ENCODE results near the gene LINGO3. TPM values are rescaled to one million over a fixed set of nuclear protein-coding genes. Genes with fewer than 3 reads are reported as not detected.

LINGO3 gene
- total RNA-seq, 4 donors from 2014 or later, result 0.39 TPM; not detected in 3

GRCh38 chr19:2312820-2313501 lies 5.0 kb upstream of the LINGO3 start:
- no peak for DNase-seq (ENCODE audit: low spot score in 2 of 2)
- Histone ChIP-seq H3K9me3 (peaks cover 0 to 20% (median 1%) of the 10 kb centered on the region in 4 donors), H3K27me3 (peaks cover 0 to 69% of the 10 kb centered on the region in 2 donors), H3K4me1 (peaks cover 0 to 5% (median 1%) of the 10 kb centered on the region in 4 donors), H3K36me3 (no peaks in the 10 kb centered on the region), H3K27ac (no peak overlapping the region), H3K4me3 (no peak overlapping the region)
- WGBS, 2 donors, result 40 to 45% methylated on average over 24 to 26 of the region's 28 CpGs
- TF ChIP-seq POLR2A (IDR thresholded peaks at IDR 0.05), result no peak
- no peak for TF ChIP-seq CTCF (IDR thresholded peaks at IDR 0.05)
- TF ChIP-seq EP300 (IDR thresholded peaks at IDR 0.05), result no peak

DNA sequence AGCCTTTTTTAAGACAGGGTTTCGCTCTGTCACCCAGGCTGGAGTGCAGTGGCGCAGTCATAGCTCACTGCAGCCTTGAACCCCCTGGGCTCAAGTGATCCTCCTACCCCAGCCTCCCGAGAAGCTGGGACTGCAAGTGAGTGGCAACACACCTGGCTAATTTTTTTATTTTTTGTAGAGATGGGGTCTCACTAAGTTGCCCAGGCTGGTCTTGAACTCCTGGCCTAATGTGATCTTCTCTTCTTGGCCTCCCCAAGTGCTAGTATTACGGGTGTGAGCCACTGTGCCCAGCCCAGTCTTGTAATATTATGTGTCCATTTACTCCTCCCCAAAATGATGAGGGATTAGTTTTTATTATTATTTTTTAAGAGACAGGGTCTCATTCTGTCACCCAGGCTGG lies 3.1 kb upstream of the LINGO3 start:
- 94 to 98% methylated on average over 4 of the region's 4 CpGs for WGBS, 2 donors
- Histone ChIP-seq H3K9me3 (peaks cover 0 to 18% (median 1%) of the 10 kb centered on the region in 4 donors), H3K4me3 (no peak overlapping the region), H3K27me3 (peaks cover 0 to 87% of the 10 kb centered on the region in 2 donors), H3K27ac (no peak overlapping the region), H3K36me3 (no peaks in the 10 kb centered on the region), H3K4me1 (peaks cover 0 to 9% (median 1%) of the 10 kb centered on the region in 4 donors)
- no peak for TF ChIP-seq CTCF (IDR thresholded peaks at IDR 0.05)
- TF ChIP-seq EP300 (IDR thresholded peaks at IDR 0.05), result no peak
- no peak for TF ChIP-seq POLR2A (IDR thresholded peaks at IDR 0.05)
- DNase-seq (ENCODE audit: low spot score in 2 of 2), result no peak

DNA sequence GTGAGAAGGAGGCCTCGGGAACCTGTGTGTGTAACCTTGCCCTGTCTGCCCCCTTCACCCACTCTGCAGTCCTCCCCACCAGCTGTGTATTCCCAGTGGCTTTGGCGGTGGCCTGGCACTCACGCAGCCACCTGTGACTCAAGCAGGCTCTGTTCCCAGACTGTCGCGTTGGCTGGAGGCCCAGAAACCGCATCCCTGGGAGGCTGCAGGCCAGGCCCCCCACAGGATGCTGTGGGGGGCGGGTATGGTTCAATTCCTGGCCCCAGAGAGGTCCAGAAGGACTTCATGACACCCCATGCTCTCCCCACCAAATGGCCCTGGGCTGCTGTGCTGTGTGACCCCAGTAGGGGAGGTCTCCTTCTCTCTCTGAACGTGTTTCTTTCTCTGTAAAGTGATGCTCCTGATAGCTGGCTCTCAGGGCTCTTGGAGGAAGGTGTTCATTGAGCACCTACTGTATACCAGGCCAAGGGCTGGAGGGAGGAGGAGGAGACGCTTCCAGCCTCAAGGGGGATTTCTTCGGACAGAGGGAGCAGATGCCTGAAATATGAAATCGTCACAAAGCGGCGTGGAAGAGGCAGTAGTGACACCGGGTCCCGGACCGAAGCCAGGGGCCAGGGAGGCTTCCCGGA lies 1.9 kb upstream of the LINGO3 start:
- TF ChIP-seq EP300 (IDR thresholded peaks at IDR 0.05) (no peak), POLR2A (IDR thresholded peaks at IDR 0.05) (no peak), CTCF (IDR thresholded peaks at IDR 0.05) (no peak)
- WGBS, 2 donors, result 56 to 59% methylated on average over 13 to 17 of the region's 17 CpGs
- peaks cover 0 to 93% of the 10 kb centered on the region in 2 donors for H3K27me3 ChIP-seq
- no peak overlapping the region for H3K4me3 ChIP-seq
- no peak overlapping the region for H3K27ac ChIP-seq
- H3K36me3 ChIP-seq, result no peaks in the 10 kb centered on the region
- H3K9me3 ChIP-seq, result peaks cover 0 to 6% (median 0%) of the 10 kb centered on the region in 4 donors
- H3K4me1 ChIP-seq, result peaks cover 0 to 9% (median 1%) of the 10 kb centered on the region in 4 donors
- no peak for DNase-seq (ENCODE audit: low spot score in 2 of 2)

GRCh38 chr19:2307518-2308012 lies 389 bp downstream of the LINGO3 start:
- Histone ChIP-seq H3K4me3 (no peak overlapping the region), H3K9me3 (no peaks in the 10 kb centered on the region), H3K27me3 (peaks cover 0 to 90% of the 10 kb centered on the region in 2 donors), H3K27ac (no peak overlapping the region), H3K36me3 (no peaks in the 10 kb centered on the region), H3K4me1 (peaks cover 0 to 15% (median 5%) of the 10 kb centered on the region in 4 donors)
- 3 to 5% methylated on average over 6 to 8 of the region's 33 CpGs for WGBS, 2 donors
- no peak for DNase-seq (ENCODE audit: low spot score in 2 of 2)
- TF ChIP-seq CTCF (IDR thresholded peaks at IDR 0.05) (no peak), EP300 (IDR thresholded peaks at IDR 0.05) (no peak), POLR2A (IDR thresholded peaks at IDR 0.05) (no peak)

GRCh38 chr19:2306971-2307370 lies 983 bp downstream of the LINGO3 start:
- Histone ChIP-seq H3K9me3 (no peaks in the 10 kb centered on the region), H3K27ac (no peak overlapping the region), H3K36me3 (no peaks in the 10 kb centered on the region), H3K27me3 (peaks cover 0 to 90% of the 10 kb centered on the region in 2 donors), H3K4me1 (peaks cover 0 to 20% (median 7%) of the 10 kb centered on the region in 4 donors), H3K4me3 (no peak overlapping the region)
- TF ChIP-seq POLR2A (IDR thresholded peaks at IDR 0.05), result no peak
- no peak for TF ChIP-seq CTCF (IDR thresholded peaks at IDR 0.05)
- no peak for TF ChIP-seq EP300 (IDR thresholded peaks at IDR 0.05)
- DNase-seq (ENCODE audit: low spot score in 2 of 2), result no peak
- 50 to 53% methylated on average over 2 to 17 of the region's 17 CpGs for WGBS, 2 donors
